ENCODE measurements around the gene TFRC. TPM values are rescaled to one million over a fixed set of nuclear protein-coding genes. Genes with fewer than 3 reads are reported as not detected.

Gene TFRC
- polyA plus RNA-seq, 3 donors, result 6.6 to 43.1 (median 7.9) TPM

GRCh38 chr3:196127308-196128040 is 45.6 kb upstream of the TFRC start:
- H3K4me1 Mint-ChIP-seq, result peaks cover 24% of the 10 kb centered on the region
- Histone ChIP-seq H3K4me3 (replicated peaks in 1 of 3; ENCODE audit: low read depth in 2 of 3, low read length in 3 of 3) (no peak overlapping the region), H3K4me1 (ENCODE audit: control insufficient read depth in 1 of 2, insufficient read depth in 2 of 2, low read length in 2 of 2) (peaks cover 11 to 19% of the 10 kb centered on the region in 2 donors), H3K27ac (ENCODE audit: low read depth in 1 of 2, low read length in 2 of 2) (no peak overlapping the region), H3K27me3 (ENCODE audit: control insufficient read depth in 2 of 2, insufficient read depth in 2 of 2, low read length in 2 of 2) (peaks cover 0 to 2% of the 10 kb centered on the region in 2 donors), H3K9me3 (replicated peaks in 1 of 2; ENCODE audit: control insufficient read depth in 1 of 2, insufficient read depth in 1 of 2, low read length in 2 of 2) (no peaks in the 10 kb centered on the region), H3K79me2 (ENCODE audit: insufficient read depth, low read length) (no peaks in the 10 kb centered on the region), H3K9ac (ENCODE audit: insufficient read depth, low read length, poor library complexity, severe bottlenecking) (no peak overlapping the region), H3K36me3 (replicated peaks in 1 of 2; ENCODE audit: control insufficient read depth in 1 of 2, insufficient read depth in 2 of 2, low read length in 2 of 2) (no peaks in the 10 kb centered on the region), H2AFZ (ENCODE audit: insufficient read depth, low read depth, low read length, poor library complexity, severe bottlenecking) (peak overlapping the region; percentile 3), H3K4me2 (replicated peaks; ENCODE audit: extremely low read depth, low read length, poor library complexity, severe bottlenecking) (no peak overlapping the region), H4K20me1 (ENCODE audit: insufficient read depth, low read length) (no peaks in the 10 kb centered on the region)
- H3K27me3 Mint-ChIP-seq (ENCODE audit: low read depth in 3 of 3), result peaks cover 2 to 5% (median 5%) of the 10 kb centered on the region in 3 donors
- no peak overlapping the region for H3K4me3 Mint-ChIP-seq
- intact Hi-C loops (cut with micrococcal nuclease), result no loop called here
- no peaks in the 10 kb centered on the region for H3K9me3 Mint-ChIP-seq
- H3K36me3 Mint-ChIP-seq, result no peaks in the 10 kb centered on the region
- no peak for TF ChIP-seq CTCF (IDR thresholded peaks at IDR 0.05)
- WGBS (ENCODE audit: insufficient coverage), result 41% methylated on average over 5 of the region's 12 CpGs
- no peak overlapping the region for H3K27ac Mint-ChIP-seq
- DNase-seq, result no peak

- Histone ChIP-seq H3K27me3 (ENCODE audit: control insufficient read depth in 2 of 2, insufficient read depth in 2 of 2, low read length in 2 of 2) (peaks cover 0 to 2% of the 10 kb centered on the region in 2 donors), H3K4me2 (replicated peaks; ENCODE audit: extremely low read depth, low read length, poor library complexity, severe bottlenecking) (no peak overlapping the region), H3K79me2 (ENCODE audit: insufficient read depth, low read length) (no peaks in the 10 kb centered on the region), H4K20me1 (ENCODE audit: insufficient read depth, low read length) (no peaks in the 10 kb centered on the region), H3K4me3 (replicated peaks in 1 of 3; ENCODE audit: low read depth in 2 of 3, low read length in 3 of 3) (no peak overlapping the region), H3K9ac (ENCODE audit: insufficient read depth, low read length, poor library complexity, severe bottlenecking) (no peak overlapping the region), H3K4me1 (ENCODE audit: control insufficient read depth in 1 of 2, insufficient read depth in 2 of 2, low read length in 2 of 2) (peaks cover 35 to 45% of the 10 kb centered on the region in 2 donors), H3K36me3 (replicated peaks in 1 of 2; ENCODE audit: control insufficient read depth in 1 of 2, insufficient read depth in 2 of 2, low read length in 2 of 2) (no peaks in the 10 kb centered on the region), H3K27ac (ENCODE audit: low read depth in 1 of 2, low read length in 2 of 2) (no peak overlapping the region), H2AFZ (ENCODE audit: insufficient read depth, low read depth, low read length, poor library complexity, severe bottlenecking) (no peak overlapping the region), H3K9me3 (replicated peaks in 1 of 2; ENCODE audit: control insufficient read depth in 1 of 2, insufficient read depth in 1 of 2, low read length in 2 of 2) (no peaks in the 10 kb centered on the region)
- H3K4me3 Mint-ChIP-seq, result no peak overlapping the region
- no peak for DNase-seq
- TF ChIP-seq CTCF (IDR thresholded peaks at IDR 0.05), result no peak
- H3K27me3 Mint-ChIP-seq (ENCODE audit: low read depth in 3 of 3), result peaks cover 2 to 5% (median 5%) of the 10 kb centered on the region in 3 donors
- H3K4me1 Mint-ChIP-seq, result peaks cover 50% of the 10 kb centered on the region
- WGBS (ENCODE audit: insufficient coverage), result no CpG with 5 or more reads among the region's 5 CpGs
- intact Hi-C loops (cut with micrococcal nuclease), result loop anchor here in 1 of 2 donors (5.0 kb wide), 1 partner anchor 42 kb away; the partner anchor contains the start of gene TFRC
- no peaks in the 10 kb centered on the region for H3K9me3 Mint-ChIP-seq
- no peaks in the 10 kb centered on the region for H3K36me3 Mint-ChIP-seq
- H3K27ac Mint-ChIP-seq, result peak overlapping the region in 1 of 7 donors; percentile 40
These were observed 42.7 kb upstream of the TFRC start for GRCh38 chr3:196124608-196125007.
